ENCODE measurements around the gene C16orf86.

C16orf86 gene, protein sequence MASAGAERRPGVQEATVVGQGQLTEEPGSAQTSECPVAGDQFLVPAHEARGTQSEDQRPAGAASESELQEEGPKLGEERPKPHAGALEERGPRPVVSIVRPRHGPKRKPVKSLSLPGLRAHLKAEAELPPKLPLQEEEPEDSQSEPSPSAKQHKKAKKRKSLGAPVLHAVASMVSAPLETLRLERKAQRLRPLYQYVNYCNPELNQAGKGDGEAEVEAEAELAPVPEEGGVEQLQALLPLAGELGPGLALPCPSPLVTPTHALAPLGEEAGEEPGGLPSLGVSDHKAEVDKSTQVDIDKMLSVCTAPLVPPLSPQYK

GRCh38 chr16:67666559-67667452 is at the start of gene C16orf86, which contains the start of gene ENKD1:
Gene C16orf86, plus strand, starts transcription at chr16:67666814. Its CDS starts 157 bp downstream, at chr16:67666971.
Gene ENKD1, minus strand, starts transcription at chr16:67666750. Its CDS starts 308 bp downstream, at chr16:67666442.
- Histone ChIP-seq H3K9me3 (ENCODE audit: control insufficient read depth, low read length) (no peaks in the 10 kb centered on the region), H3K27me3 (replicated peaks; ENCODE audit: control insufficient read depth, insufficient read depth, low read length) (no peaks in the 10 kb centered on the region), H3K9ac (ENCODE audit: low read length) (peak within 1 kb of the TSS; percentile 91), H3K4me3 (ENCODE audit: low read length) (peak within 1 kb of the TSS; percentile 80), H3K4me1 (ENCODE audit: control insufficient read depth, insufficient read depth, low read length) (peaks cover 23% of the 10 kb centered on the region), H3K36me3 (ENCODE audit: control insufficient read depth, insufficient read depth, low read length, severe bottlenecking) (no peaks in the 10 kb centered on the region)
- DNase-seq (ENCODE audit: low read depth): peak; percentile 78

DNA sequence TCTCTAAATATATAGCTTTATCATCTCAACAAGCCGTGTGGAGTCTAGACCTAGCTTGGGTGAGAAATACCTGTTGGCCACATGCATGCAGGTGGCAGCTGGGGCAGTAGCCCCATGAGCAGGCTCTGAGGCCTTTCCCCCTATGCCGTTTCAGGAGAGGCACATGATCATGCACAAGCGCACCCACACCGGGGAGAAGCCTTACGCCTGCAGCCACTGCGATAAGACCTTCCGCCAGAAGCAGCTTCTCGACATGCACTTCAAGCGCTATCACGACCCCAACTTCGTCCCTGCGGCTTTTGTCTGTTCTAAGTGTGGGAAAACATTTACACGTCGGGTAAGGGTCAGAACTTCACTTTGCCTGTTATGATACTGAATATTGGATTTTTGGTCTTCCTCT is 38.4 kb upstream of the C16orf86 start:
- H3K27me3 ChIP-seq (replicated peaks; ENCODE audit: control insufficient read depth, insufficient read depth, low read length): no peaks in the 10 kb centered on the region
- H3K9me3 ChIP-seq (ENCODE audit: control insufficient read depth, low read length): no peaks in the 10 kb centered on the region
- no peak overlapping the region for H3K9ac ChIP-seq (ENCODE audit: low read length)
- no peak overlapping the region for H3K4me3 ChIP-seq (ENCODE audit: low read length)
- DNase-seq (ENCODE audit: low read depth): no peak
- H3K36me3 ChIP-seq (ENCODE audit: control insufficient read depth, insufficient read depth, low read length, severe bottlenecking): peaks cover 48% of the 10 kb centered on the region
- peaks cover 7% of the 10 kb centered on the region for H3K4me1 ChIP-seq (ENCODE audit: control insufficient read depth, insufficient read depth, low read length)

DNA sequence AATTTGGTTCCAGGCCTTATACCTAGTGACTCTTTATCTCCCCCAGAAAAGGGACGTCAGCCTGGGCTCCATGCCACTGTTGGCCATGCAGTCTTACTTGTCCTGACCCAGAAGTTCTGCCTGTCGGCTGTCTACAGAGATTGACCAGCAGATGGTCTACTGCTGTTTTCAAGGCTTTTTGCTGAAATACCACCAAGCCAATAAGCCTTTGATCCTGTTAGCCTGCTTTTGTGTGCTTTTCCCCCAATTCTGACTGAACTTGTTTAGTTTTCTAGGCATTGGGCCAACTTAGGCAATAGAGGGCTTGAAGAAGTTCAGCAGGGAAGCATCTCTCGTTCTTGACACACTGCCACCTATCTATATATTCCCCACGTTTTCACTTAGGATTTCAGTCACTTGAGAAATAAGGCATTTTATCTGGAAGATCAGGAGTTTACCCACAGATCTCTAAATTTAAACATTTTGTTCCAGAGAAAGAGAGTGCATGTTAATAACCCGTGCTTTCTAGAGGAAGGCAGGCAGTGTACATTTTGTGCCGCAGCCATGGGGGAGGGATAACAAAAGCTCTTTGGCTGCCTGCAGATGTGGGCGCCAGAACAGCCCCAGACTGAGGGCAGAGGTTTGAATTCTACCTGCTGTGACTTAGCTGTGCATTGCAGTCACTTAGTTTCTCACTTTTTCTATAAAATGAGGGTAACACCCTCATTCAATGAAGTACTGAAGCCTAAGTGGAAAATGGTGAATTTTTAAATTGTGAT is 34.0 kb upstream of the C16orf86 start:
- Histone ChIP-seq H3K9me3 (ENCODE audit: control insufficient read depth, low read length) (no peaks in the 10 kb centered on the region), H3K27me3 (replicated peaks; ENCODE audit: control insufficient read depth, insufficient read depth, low read length) (no peaks in the 10 kb centered on the region), H3K36me3 (ENCODE audit: control insufficient read depth, insufficient read depth, low read length, severe bottlenecking) (peaks cover 51% of the 10 kb centered on the region), H3K4me3 (ENCODE audit: low read length) (no peak overlapping the region), H3K4me1 (ENCODE audit: control insufficient read depth, insufficient read depth, low read length) (peaks cover 7% of the 10 kb centered on the region), H3K9ac (ENCODE audit: low read length) (no peak overlapping the region)
- DNase-seq (ENCODE audit: low read depth): peak; percentile 84

GRCh38 chr16:67636713-67637112 is 29.9 kb upstream of the C16orf86 start:
- Histone ChIP-seq H3K9ac (ENCODE audit: low read length) (no peak overlapping the region), H3K4me1 (ENCODE audit: control insufficient read depth, insufficient read depth, low read length) (peaks cover 10% of the 10 kb centered on the region), H3K36me3 (ENCODE audit: control insufficient read depth, insufficient read depth, low read length, severe bottlenecking) (peaks cover 45% of the 10 kb centered on the region), H3K4me3 (ENCODE audit: low read length) (no peak overlapping the region), H3K9me3 (ENCODE audit: control insufficient read depth, low read length) (no peaks in the 10 kb centered on the region), H3K27me3 (replicated peaks; ENCODE audit: control insufficient read depth, insufficient read depth, low read length) (no peaks in the 10 kb centered on the region)
- DNase-seq (ENCODE audit: low read depth): no peak

DNA sequence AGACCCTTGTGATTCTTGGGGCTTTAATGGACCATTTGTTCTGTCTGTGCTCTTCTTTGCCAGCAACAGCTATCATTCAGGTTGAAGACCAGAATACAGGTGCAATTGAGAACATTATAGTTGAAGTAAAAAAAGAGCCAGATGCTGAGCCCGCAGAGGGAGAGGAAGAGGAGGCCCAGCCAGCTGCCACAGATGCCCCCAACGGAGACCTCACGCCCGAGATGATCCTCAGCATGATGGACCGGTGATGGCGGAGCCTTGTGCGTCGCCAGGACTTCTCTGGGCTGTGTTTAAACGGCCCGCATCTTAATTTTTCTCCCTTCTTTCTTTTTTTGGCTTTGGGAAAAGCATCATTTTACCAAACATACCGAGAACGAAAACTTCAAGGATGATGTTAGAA is 29.0 kb upstream of the C16orf86 start:
- H3K9ac ChIP-seq (ENCODE audit: low read length): no peak overlapping the region
- H3K4me3 ChIP-seq (ENCODE audit: low read length): no peak overlapping the region
- no peaks in the 10 kb centered on the region for H3K9me3 ChIP-seq (ENCODE audit: control insufficient read depth, low read length)
- DNase-seq (ENCODE audit: low read depth): no peak
- peaks cover 45% of the 10 kb centered on the region for H3K36me3 ChIP-seq (ENCODE audit: control insufficient read depth, insufficient read depth, low read length, severe bottlenecking)
- peaks cover 13% of the 10 kb centered on the region for H3K4me1 ChIP-seq (ENCODE audit: control insufficient read depth, insufficient read depth, low read length)
- no peaks in the 10 kb centered on the region for H3K27me3 ChIP-seq (replicated peaks; ENCODE audit: control insufficient read depth, insufficient read depth, low read length)

- Histone ChIP-seq H3K27me3 (replicated peaks; ENCODE audit: control insufficient read depth, insufficient read depth, low read length) (peaks cover 22% of the 10 kb centered on the region), H3K4me1 (ENCODE audit: control insufficient read depth, insufficient read depth, low read length) (peaks cover 10% of the 10 kb centered on the region), H3K36me3 (ENCODE audit: control insufficient read depth, insufficient read depth, low read length, severe bottlenecking) (peaks cover 21% of the 10 kb centered on the region), H3K4me3 (ENCODE audit: low read length) (no peak overlapping the region), H3K9ac (ENCODE audit: low read length) (no peak overlapping the region), H3K9me3 (ENCODE audit: control insufficient read depth, low read length) (no peaks in the 10 kb centered on the region)
- peak; percentile 29 for DNase-seq (ENCODE audit: low read depth)
Measured at GRCh38 chr16:67641779-67642708, 24.6 kb upstream of the C16orf86 start.

DNA sequence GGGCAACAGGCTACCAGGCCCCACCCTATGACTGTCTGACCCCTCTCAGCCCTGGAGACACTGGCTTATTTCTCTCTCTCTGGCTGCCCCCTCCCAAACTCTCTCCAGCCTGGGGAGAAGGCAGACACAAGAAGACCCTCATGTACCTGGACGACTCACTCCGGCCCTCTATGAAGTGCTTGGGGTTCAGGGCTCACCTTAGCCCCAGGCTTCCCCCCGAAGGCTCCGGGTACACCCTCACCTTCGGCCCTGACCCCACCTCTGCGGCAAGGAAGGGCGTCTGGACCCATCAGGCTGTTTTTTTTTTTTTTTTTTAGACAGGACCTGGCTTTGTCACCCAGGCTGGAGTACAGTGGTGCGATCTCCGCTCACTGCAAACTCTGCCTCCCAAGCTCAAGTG is 22.6 kb upstream of the C16orf86 start:
- peaks cover 1% of the 10 kb centered on the region for H3K36me3 ChIP-seq (ENCODE audit: control insufficient read depth, insufficient read depth, low read length, severe bottlenecking)
- DNase-seq (ENCODE audit: low read depth): no peak
- peaks cover 34% of the 10 kb centered on the region for H3K27me3 ChIP-seq (replicated peaks; ENCODE audit: control insufficient read depth, insufficient read depth, low read length)
- H3K9ac ChIP-seq (ENCODE audit: low read length): no peak overlapping the region
- H3K9me3 ChIP-seq (ENCODE audit: control insufficient read depth, low read length): no peaks in the 10 kb centered on the region
- H3K4me3 ChIP-seq (ENCODE audit: low read length): no peak overlapping the region
- H3K4me1 ChIP-seq (ENCODE audit: control insufficient read depth, insufficient read depth, low read length): peaks cover 10% of the 10 kb centered on the region

DNA sequence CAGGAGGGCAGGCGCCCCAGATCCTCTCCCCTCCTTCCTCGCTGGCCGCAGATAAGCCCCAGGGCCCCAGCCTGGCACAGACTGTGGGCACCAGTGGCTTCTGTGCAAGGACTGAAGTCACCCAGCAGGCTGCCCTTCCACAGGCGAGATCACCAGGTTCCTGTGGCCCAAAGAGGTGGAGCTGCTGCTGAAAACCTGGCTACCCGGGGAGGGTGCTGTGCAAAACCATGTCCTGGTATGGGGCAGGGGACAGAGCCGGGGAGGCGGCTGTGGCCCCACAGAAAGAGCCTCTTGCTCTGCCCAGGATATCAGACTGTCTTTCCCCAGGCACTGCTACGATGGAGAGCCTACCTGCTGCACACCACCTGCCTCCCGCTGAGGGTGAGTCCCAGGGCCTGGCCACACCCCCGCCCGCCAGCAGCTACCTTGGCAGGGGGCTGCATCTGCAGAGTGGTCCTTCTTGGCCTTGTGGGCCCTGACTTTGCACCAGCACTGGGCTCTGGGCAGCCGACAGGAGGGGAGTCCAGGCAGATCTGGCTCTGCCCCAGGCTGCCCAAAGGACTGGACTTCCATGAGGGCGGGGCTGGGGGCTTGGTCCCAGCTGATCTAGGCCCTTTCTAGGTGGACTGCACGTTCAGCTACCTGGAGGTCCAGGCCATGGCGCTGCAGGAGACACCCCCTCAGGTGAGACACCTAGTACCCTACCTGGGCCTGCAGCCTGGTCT is 21.1 kb upstream of the C16orf86 start:
- Histone ChIP-seq H3K9ac (ENCODE audit: low read length) (no peak overlapping the region), H3K36me3 (ENCODE audit: control insufficient read depth, insufficient read depth, low read length, severe bottlenecking) (no peaks in the 10 kb centered on the region), H3K9me3 (ENCODE audit: control insufficient read depth, low read length) (no peaks in the 10 kb centered on the region), H3K4me3 (ENCODE audit: low read length) (no peak overlapping the region), H3K4me1 (ENCODE audit: control insufficient read depth, insufficient read depth, low read length) (peaks cover 10% of the 10 kb centered on the region), H3K27me3 (replicated peaks; ENCODE audit: control insufficient read depth, insufficient read depth, low read length) (peaks cover 46% of the 10 kb centered on the region)
- DNase-seq (ENCODE audit: low read depth): no peak

GRCh38 chr16:67647111-67647651 is 19.4 kb upstream of the C16orf86 start:
- H3K4me3 ChIP-seq (ENCODE audit: low read length): no peak overlapping the region
- no peaks in the 10 kb centered on the region for H3K36me3 ChIP-seq (ENCODE audit: control insufficient read depth, insufficient read depth, low read length, severe bottlenecking)
- no peaks in the 10 kb centered on the region for H3K9me3 ChIP-seq (ENCODE audit: control insufficient read depth, low read length)
- no peak for DNase-seq (ENCODE audit: low read depth)
- no peak overlapping the region for H3K9ac ChIP-seq (ENCODE audit: low read length)
- peaks cover 3% of the 10 kb centered on the region for H3K4me1 ChIP-seq (ENCODE audit: control insufficient read depth, insufficient read depth, low read length)
- H3K27me3 ChIP-seq (replicated peaks; ENCODE audit: control insufficient read depth, insufficient read depth, low read length): peaks cover 59% of the 10 kb centered on the region

- Histone ChIP-seq H3K4me1 (ENCODE audit: control insufficient read depth, insufficient read depth, low read length) (no peaks in the 10 kb centered on the region), H3K4me3 (ENCODE audit: low read length) (no peak overlapping the region), H3K36me3 (ENCODE audit: control insufficient read depth, insufficient read depth, low read length, severe bottlenecking) (no peaks in the 10 kb centered on the region), H3K9ac (ENCODE audit: low read length) (no peak overlapping the region), H3K9me3 (ENCODE audit: control insufficient read depth, low read length) (no peaks in the 10 kb centered on the region), H3K27me3 (replicated peaks; ENCODE audit: control insufficient read depth, insufficient read depth, low read length) (peaks cover 63% of the 10 kb centered on the region)
- DNase-seq (ENCODE audit: low read depth): no peak
Measured at GRCh38 chr16:67647681-67648080, 18.9 kb upstream of the C16orf86 start.
